MM.1S (cell line): ENCODE data around the gene DPYSL4.

Source experiments
- DNase-seq: peaks from one replicate; pipeline ENCODE4 v3.0.0-alpha.2; 2015
- H2AFZ ChIP-seq: fragments of 300-600 bp; sonication (generic); 2 replicates; pipeline ENCODE4 v1.6.0; 2016; ENCODE audit warnings: antibody characterized with exemption, low read length
- H3F3A ChIP-seq: fragments of 300-600 bp; sonication (generic); 2 replicates; pipeline ENCODE4 v1.6.1; 2016; ENCODE audit warnings: mild to moderate bottlenecking, antibody characterized with exemption, low read length, moderate library complexity, mixed read lengths; ENCODE audit not compliant: insufficient read depth
- H3K27ac ChIP-seq: fragments of 300-600 bp; sonication (generic); 2 replicates; pipeline ENCODE4 v1.5.1; 2016; ENCODE audit warnings: mild to moderate bottlenecking, low read length
- H3K27me3 ChIP-seq: fragments of 300-600 bp; sonication (generic); replicated peaks from 2 replicates; pipeline ENCODE4 v1.6.0; 2016; ENCODE audit warnings: low read length; ENCODE audit not compliant: insufficient read depth
- H3K36me3 ChIP-seq: fragments of 300-600 bp; sonication (generic); replicated peaks from 2 replicates; pipeline ENCODE4 v1.6.1; 2016; ENCODE audit warnings: mild to moderate bottlenecking, low read length, mixed read lengths; ENCODE audit not compliant: insufficient read depth
- H3K4me1 ChIP-seq: fragments of 300-600 bp; sonication (generic); 2 replicates; pipeline ENCODE4 v1.6.1; 2016; ENCODE audit warnings: low read length, mixed read lengths
- H3K4me2 ChIP-seq: fragments of 300-600 bp; sonication (generic); 2 replicates; pipeline ENCODE4 v1.6.0; 2016; ENCODE audit warnings: low read depth, low read length
- H3K4me3 ChIP-seq: fragments of 300-600 bp; sonication (generic); 2 replicates; pipeline ENCODE4 v1.5.1; 2016; ENCODE audit warnings: low read length, mixed read lengths
- H3K79me2 ChIP-seq: fragments of 300-600 bp; sonication (generic); 2 replicates; pipeline ENCODE4 v1.6.1; 2016; ENCODE audit warnings: mixed run types, low read length, mixed read lengths
- H3K9ac ChIP-seq: fragments of 300-600 bp; sonication (generic); 2 replicates; pipeline ENCODE4 v1.6.1; 2016; ENCODE audit warnings: low read length, mixed read lengths
- H3K9me2 ChIP-seq: fragments of 300-600 bp; sonication (generic); replicated peaks from 2 replicates; pipeline ENCODE4 v1.6.1; 2016; ENCODE audit warnings: mild to moderate bottlenecking, low read length, mixed read lengths; ENCODE audit not compliant: insufficient read depth
- H3K9me3 ChIP-seq: fragments of 300-600 bp; sonication (generic); replicated peaks from 2 replicates; pipeline ENCODE4 v1.6.1; 2016; ENCODE audit warnings: mild to moderate bottlenecking, low read length, mixed read lengths; ENCODE audit not compliant: insufficient read depth
- H4K20me1 ChIP-seq: fragments of 300-600 bp; sonication (generic); 2 replicates; pipeline ENCODE4 v1.6.1; 2016; ENCODE audit warnings: mild to moderate bottlenecking, low read length, moderate library complexity, mixed read lengths; ENCODE audit not compliant: insufficient read depth
- EZH2 ChIP-seq: fragments of 300-600 bp; sonication (generic); optimal IDR thresholded peaks from 2 replicates; pipeline ENCODE3; 2017; ENCODE audit warnings: low read depth, mild to moderate bottlenecking, antibody characterized with exemption, low read length, mixed read lengths
- EZH2phosphoT487 ChIP-seq: fragments of 300-600 bp; sonication (generic); IDR thresholded peaks from 2 replicates; pipeline ENCODE4 v1.6.1; 2018; ENCODE audit warnings: antibody characterized with exemption, low read length
- TF ChIP-seq, protein P1 (sequence below): fragments of 300-600 bp; sonication (generic); IDR thresholded peaks from 2 replicates; pipeline ENCODE4 v1.5.1; 2016; ENCODE audit warnings: antibody characterized with exemption, low read length, mixed read lengths

DPYSL4 gene

DNA sequence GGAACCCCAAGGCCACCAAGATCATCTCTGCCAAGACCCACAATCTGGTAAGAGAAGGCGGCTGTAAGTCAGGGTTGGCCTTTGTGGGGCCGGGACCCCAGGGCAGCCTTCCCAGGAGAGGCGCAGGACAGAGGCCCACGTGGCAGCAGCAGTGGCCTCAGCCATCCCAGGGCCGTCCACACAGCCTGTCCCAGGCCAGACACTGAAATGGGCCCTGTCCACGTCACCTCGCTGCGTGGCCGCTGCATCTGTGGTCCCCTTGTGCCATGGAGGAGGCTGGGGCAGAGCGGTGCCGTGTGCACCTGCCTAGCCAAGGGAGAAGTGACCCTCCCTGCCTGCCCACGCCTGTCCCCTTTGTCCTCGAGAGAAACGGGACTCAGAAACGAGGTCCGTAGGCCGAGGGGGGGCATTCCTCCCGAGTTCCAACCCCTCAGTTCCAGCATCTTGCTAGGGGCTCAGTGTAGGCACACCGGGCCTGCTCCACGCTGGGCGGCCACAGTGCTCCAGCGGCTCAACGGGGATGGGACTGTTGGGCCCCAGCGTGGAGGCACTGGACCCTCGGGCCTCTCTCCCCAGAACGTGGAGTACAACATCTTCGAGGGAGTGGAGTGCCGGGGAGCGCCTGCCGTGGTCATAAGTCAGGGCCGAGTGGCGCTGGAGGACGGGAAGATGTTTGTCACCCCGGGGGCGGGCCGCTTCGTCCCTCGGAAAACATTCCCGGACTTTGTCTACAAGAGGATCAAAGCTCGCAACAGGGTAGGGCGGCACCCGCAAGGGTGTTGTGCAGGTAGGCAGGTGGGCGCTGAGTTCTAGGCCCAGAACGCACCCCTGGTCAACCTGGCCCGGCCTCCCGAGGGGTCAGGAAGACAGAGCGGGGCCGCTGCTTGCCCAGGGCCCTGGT, 15.6 kb downstream of the DPYSL4 start:
- Histone ChIP-seq H4K20me1 (no peaks in the 10 kb centered on the region), H3K79me2 (no peaks in the 10 kb centered on the region), H3K9me3 (no peaks in the 10 kb centered on the region), H3F3A (no peaks in the 10 kb centered on the region), H3K9me2 (no peaks in the 10 kb centered on the region), H3K27ac (no peak overlapping the region), H3K4me3 (no peak overlapping the region), H3K36me3 (no peaks in the 10 kb centered on the region), H3K27me3 (no peaks in the 10 kb centered on the region; the same call in 1 of the 2 replicates), H2AFZ (no peak overlapping the region), H3K4me1 (no peaks in the 10 kb centered on the region), H3K4me2 (no peak overlapping the region), H3K9ac (no peak overlapping the region)
- TF ChIP-seq EZH2 = no peak
- TF ChIP-seq EZH2phosphoT487 = no peak
- TF ChIP-seq, protein P1, sequence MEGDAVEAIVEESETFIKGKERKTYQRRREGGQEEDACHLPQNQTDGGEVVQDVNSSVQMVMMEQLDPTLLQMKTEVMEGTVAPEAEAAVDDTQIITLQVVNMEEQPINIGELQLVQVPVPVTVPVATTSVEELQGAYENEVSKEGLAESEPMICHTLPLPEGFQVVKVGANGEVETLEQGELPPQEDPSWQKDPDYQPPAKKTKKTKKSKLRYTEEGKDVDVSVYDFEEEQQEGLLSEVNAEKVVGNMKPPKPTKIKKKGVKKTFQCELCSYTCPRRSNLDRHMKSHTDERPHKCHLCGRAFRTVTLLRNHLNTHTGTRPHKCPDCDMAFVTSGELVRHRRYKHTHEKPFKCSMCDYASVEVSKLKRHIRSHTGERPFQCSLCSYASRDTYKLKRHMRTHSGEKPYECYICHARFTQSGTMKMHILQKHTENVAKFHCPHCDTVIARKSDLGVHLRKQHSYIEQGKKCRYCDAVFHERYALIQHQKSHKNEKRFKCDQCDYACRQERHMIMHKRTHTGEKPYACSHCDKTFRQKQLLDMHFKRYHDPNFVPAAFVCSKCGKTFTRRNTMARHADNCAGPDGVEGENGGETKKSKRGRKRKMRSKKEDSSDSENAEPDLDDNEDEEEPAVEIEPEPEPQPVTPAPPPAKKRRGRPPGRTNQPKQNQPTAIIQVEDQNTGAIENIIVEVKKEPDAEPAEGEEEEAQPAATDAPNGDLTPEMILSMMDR = no peak
- no peak for DNase-seq

DNA sequence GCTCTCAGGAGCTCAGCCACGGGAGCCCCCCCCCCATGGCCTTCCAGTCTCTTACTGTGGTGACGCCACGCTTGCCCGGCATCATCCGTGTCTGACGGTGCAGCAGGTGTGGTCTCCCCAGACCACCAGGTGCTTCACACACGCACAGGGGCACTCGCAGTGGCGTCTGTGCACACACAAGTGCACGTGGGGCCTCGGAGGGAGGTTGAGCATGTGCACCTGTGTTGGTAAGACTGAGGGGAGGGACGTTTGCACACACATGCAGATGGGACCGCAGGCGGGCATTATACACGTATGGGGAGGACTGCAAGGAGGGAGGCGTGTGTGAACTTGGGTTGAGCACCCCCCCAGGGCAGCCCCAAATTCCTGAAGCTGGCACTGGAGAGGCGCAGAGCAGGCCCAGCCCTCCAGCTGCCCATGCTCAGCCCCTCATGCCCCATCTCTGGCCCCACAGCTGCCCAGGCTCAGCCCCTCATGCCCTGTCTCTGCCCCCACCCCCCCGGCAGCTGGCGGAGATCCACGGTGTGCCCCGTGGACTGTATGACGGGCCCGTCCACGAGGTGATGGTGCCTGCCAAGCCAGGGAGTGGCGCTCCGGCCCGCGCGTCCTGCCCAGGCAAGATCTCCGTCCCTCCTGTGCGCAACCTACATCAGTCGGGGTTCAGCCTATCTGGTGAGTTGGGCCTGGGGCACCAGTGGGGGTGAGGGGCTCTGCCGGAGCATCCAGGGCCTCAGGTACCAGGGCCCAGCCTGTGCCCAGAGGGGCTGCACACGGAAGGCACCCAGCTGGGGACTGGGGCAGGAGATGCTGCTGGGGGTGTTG, 16.7 kb downstream of the DPYSL4 start:
- no peak overlapping the region for H3K4me3 ChIP-seq
- no peaks in the 10 kb centered on the region for H3K27me3 ChIP-seq
- H3K36me3 ChIP-seq = no peaks in the 10 kb centered on the region
- no peaks in the 10 kb centered on the region for H4K20me1 ChIP-seq
- H3K79me2 ChIP-seq = no peaks in the 10 kb centered on the region
- TF ChIP-seq, protein P1 = no peak
- TF ChIP-seq EZH2 (no peak), EZH2phosphoT487 (no peak)
- no peak overlapping the region for H2AFZ ChIP-seq
- no peak for DNase-seq
- no peaks in the 10 kb centered on the region for H3K9me2 ChIP-seq
- no peaks in the 10 kb centered on the region for H3K9me3 ChIP-seq
- H3K9ac ChIP-seq = no peak overlapping the region
- H3K27ac ChIP-seq = no peak overlapping the region
- no peaks in the 10 kb centered on the region for H3K4me1 ChIP-seq
- no peaks in the 10 kb centered on the region for H3F3A ChIP-seq
- H3K4me2 ChIP-seq = no peak overlapping the region

DNA sequence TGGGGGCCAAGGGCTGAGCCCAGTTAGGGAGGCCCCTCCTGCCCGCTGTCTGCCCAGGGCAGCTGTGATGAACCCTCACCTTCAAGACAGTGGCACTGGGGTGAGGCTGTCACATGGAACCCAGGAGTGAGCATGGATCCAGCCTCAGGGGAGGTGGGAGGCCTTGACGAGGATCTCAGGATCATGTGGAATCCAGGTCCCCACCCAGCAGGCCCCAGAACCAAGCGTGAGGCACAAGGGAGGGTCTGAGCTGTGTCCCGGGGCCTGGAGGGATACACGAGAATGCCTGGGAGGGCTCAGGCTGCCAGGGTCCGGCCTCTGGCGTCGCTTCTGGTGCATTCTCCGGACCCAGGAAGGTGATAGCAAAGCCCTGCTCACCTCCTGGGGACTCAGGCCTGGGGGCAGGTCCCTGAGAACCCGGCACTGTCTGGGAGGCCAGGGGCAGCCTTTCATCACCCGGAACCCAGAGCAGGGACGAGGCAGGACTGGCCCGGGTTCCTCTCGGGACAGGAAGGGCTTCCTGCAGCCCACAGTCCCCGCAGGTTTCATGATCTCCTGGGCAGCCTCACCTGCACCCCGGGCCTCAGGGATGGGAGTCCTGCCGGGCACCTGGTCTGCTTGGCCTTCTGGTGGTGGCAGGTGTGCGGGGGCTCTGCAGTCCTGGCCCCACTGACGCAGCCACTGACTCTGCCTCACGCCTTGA, 17.5 kb downstream of the DPYSL4 start:
- Histone ChIP-seq H3K9me2 (no peaks in the 10 kb centered on the region), H3K4me3 (no peak overlapping the region), H4K20me1 (no peaks in the 10 kb centered on the region), H2AFZ (no peak overlapping the region), H3K4me2 (no peak overlapping the region), H3K9me3 (no peaks in the 10 kb centered on the region), H3K27me3 (no peaks in the 10 kb centered on the region), H3K9ac (no peak overlapping the region), H3K27ac (no peak overlapping the region), H3K4me1 (no peaks in the 10 kb centered on the region), H3K79me2 (no peaks in the 10 kb centered on the region), H3F3A (no peaks in the 10 kb centered on the region), H3K36me3 (no peaks in the 10 kb centered on the region)
- no peak for DNase-seq
- TF ChIP-seq, protein P1 = no peak
